Panc1 (cell line): ENCODE data around the gene PRR22. TPM values are rescaled to one million over a fixed set of nuclear protein-coding genes. Genes with fewer than 3 reads are reported as not detected.

Source experiments
- ATAC-seq: fragments of 200-7000 bp; cut with Tn5 transposase; 2 replicates; pipeline ENCODE4 v1.9.1; 2020; ENCODE audit warnings: mild to moderate bottlenecking, moderate library complexity
- BruUV-seq: library from RNA; stranded (reverse); fragments of 400-500 nt; replicated peaks from 2 replicates; lab custom pipeline; 2021; lab: Mats Ljungman, UMichigan
- CTCF ChIA-PET: fragments of 300-600 bp; sonication (Branson Sonifier 250); formaldehyde crosslinking; loops from one replicate; lab custom pipeline; 2022; ENCODE audit warnings: antibody characterized with exemption; lab: Charles Lee
- POLR2A ChIA-PET: fragments of 300-600 bp; sonication (Branson Sonifier 250); formaldehyde crosslinking; loops from one replicate; lab custom pipeline; 2022; ENCODE audit warnings: antibody characterized with exemption; lab: Charles Lee
- DNase-seq: peaks from one replicate; pipeline ENCODE4 v3.0.0-alpha.2; 2010; ENCODE audit warnings: low read depth, low spot score
- H3K27ac ChIP-seq: 2 replicates; pipeline ENCODE4 v1.5.1; 2011; ENCODE audit warnings: mild to moderate bottlenecking, low read length, inconsistent platforms
- H3K27me3 ChIP-seq: fragments of 200-500 bp; sonication (Bioruptor generic); 2 replicates; pipeline ENCODE4 v1.6.0; 2014; ENCODE audit warnings: low read length, inconsistent platforms; ENCODE audit not compliant: control insufficient read depth, insufficient read depth
- H3K36me3 ChIP-seq: fragments of 200-500 bp; sonication (Bioruptor generic); 2 replicates; pipeline ENCODE4 v1.5.1; 2014; ENCODE audit warnings: inconsistent platforms, mild to moderate bottlenecking, low read length, moderate library complexity; ENCODE audit not compliant: control insufficient read depth, insufficient read depth
- H3K4me1 ChIP-seq: 2 replicates; pipeline ENCODE4 v1.5.1; 2011; ENCODE audit warnings: inconsistent platforms, mild to moderate bottlenecking, low read length, moderate library complexity; ENCODE audit not compliant: control insufficient read depth, insufficient read depth
- H3K4me3 ChIP-seq, 2 experiments: 2 replicates each; pipeline ENCODE4 v1.5.1; 2011 to 2012; ENCODE audit warnings: low read depth in 2 of 2, low read length in 2 of 2, mild to moderate bottlenecking in 2 of 2, inconsistent platforms in 1 of 2, moderate library complexity in 1 of 2
- H3K9me3 ChIP-seq: fragments of 200-500 bp; sonication (Bioruptor generic); 2 replicates; pipeline ENCODE4 v1.5.1; 2014; ENCODE audit warnings: low read depth, mild to moderate bottlenecking, inconsistent platforms, low read length, moderate library complexity; ENCODE audit not compliant: control insufficient read depth, insufficient read depth
- POLR2AphosphoS5 ChIP-seq: IDR thresholded peaks from 2 replicates; pipeline ENCODE4 v1.6.1; 2012; ENCODE audit warnings: mild to moderate bottlenecking, low read depth, low read length, moderate library complexity
- SIN3A ChIP-seq: IDR thresholded peaks from 2 replicates; pipeline ENCODE4 v1.6.1; 2012; ENCODE audit warnings: low read depth, mild to moderate bottlenecking, low read length, moderate library complexity, borderline replicate concordance; ENCODE audit not compliant: insufficient read depth
- TCF7L2 ChIP-seq: IDR thresholded peaks from 2 replicates; pipeline ENCODE4 v1.6.1; 2011; ENCODE audit warnings: mild to moderate bottlenecking, low read depth, low read length, inconsistent platforms
- in situ Hi-C: cut with HindIII; loops from 2 replicates; pipeline ENCODE4 v1.10.0; 2016; ENCODE audit warnings: low sequenced_read_pairs, low pct_unique_long_range_greater_than_20kb
- intact Hi-C: fragments of 100-400 bp; cut with micrococcal nuclease; formaldehyde crosslinking; loops from one replicate; pipeline ENCODE4 v1.10.0; 2022; ENCODE audit not compliant: unreplicated experiment
- total RNA-seq: library from RNA; stranded (reverse); gene quantifications from one replicate; pipeline ENCODE4 v1.2.1, GENCODE V29; 2021; ENCODE audit not compliant: unreplicated experiment
- TF ChIP-seq, protein P1 (sequence below): fragments of 450-650 bp; IDR thresholded peaks from 2 replicates; pipeline ENCODE4 v1.5.1; 2017; ENCODE audit warnings: mild to moderate bottlenecking
- TF ChIP-seq, protein P2 (sequence below), 2 experiments: IDR thresholded peaks; 2 replicates each; pipeline ENCODE4 v1.6.1; 2011 to 2012; ENCODE audit warnings: low read depth in 2 of 2, control low read depth in 1 of 2, low read length in 1 of 2, mild to moderate bottlenecking in 1 of 2, moderate library complexity in 1 of 2; ENCODE audit not compliant: insufficient read depth in 1 of 2

The PRR22 gene
- total RNA-seq, 1 experiment from 2014 or later, result 5.9 TPM

DNA sequence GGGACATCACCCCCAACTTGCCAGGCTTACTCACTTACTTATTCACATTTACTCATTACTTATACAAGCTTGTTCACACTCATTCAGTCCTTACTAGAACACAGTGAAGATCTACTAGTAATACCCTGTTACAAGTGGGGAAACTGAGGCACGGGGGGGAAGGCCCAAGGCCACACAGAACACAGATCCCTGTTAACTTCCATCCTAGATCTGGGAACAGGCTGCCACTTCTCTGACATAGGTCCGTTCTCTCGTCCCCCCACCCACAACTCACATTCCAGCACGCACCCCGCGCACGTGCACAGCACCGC lies 18.9 kb upstream of the PRR22 start:
- ChIA-PET CTCF (interaction anchor here (0.5 to 1.3 kb wide), 10 partner anchors 9 to 716 kb away, joined by 3 to 6 read pairs (median 4); partner anchors contain the start of gene NDUFA11), POLR2A (no interaction called here)
- Histone ChIP-seq H3K4me3 (peak overlapping the region; percentile 30 to 54), H3K36me3 (no peaks in the 10 kb centered on the region), H3K27me3 (no peaks in the 10 kb centered on the region), H3K27ac (no peak overlapping the region), H3K9me3 (no peaks in the 10 kb centered on the region), H3K4me1 (peaks cover 4% of the 10 kb centered on the region)
- no peak for TF ChIP-seq SIN3A
- TF ChIP-seq, protein P1, sequence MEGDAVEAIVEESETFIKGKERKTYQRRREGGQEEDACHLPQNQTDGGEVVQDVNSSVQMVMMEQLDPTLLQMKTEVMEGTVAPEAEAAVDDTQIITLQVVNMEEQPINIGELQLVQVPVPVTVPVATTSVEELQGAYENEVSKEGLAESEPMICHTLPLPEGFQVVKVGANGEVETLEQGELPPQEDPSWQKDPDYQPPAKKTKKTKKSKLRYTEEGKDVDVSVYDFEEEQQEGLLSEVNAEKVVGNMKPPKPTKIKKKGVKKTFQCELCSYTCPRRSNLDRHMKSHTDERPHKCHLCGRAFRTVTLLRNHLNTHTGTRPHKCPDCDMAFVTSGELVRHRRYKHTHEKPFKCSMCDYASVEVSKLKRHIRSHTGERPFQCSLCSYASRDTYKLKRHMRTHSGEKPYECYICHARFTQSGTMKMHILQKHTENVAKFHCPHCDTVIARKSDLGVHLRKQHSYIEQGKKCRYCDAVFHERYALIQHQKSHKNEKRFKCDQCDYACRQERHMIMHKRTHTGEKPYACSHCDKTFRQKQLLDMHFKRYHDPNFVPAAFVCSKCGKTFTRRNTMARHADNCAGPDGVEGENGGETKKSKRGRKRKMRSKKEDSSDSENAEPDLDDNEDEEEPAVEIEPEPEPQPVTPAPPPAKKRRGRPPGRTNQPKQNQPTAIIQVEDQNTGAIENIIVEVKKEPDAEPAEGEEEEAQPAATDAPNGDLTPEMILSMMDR, result no peak
- TF ChIP-seq TCF7L2, result no peak
- no peak for TF ChIP-seq POLR2AphosphoS5
- TF ChIP-seq, protein P2, sequence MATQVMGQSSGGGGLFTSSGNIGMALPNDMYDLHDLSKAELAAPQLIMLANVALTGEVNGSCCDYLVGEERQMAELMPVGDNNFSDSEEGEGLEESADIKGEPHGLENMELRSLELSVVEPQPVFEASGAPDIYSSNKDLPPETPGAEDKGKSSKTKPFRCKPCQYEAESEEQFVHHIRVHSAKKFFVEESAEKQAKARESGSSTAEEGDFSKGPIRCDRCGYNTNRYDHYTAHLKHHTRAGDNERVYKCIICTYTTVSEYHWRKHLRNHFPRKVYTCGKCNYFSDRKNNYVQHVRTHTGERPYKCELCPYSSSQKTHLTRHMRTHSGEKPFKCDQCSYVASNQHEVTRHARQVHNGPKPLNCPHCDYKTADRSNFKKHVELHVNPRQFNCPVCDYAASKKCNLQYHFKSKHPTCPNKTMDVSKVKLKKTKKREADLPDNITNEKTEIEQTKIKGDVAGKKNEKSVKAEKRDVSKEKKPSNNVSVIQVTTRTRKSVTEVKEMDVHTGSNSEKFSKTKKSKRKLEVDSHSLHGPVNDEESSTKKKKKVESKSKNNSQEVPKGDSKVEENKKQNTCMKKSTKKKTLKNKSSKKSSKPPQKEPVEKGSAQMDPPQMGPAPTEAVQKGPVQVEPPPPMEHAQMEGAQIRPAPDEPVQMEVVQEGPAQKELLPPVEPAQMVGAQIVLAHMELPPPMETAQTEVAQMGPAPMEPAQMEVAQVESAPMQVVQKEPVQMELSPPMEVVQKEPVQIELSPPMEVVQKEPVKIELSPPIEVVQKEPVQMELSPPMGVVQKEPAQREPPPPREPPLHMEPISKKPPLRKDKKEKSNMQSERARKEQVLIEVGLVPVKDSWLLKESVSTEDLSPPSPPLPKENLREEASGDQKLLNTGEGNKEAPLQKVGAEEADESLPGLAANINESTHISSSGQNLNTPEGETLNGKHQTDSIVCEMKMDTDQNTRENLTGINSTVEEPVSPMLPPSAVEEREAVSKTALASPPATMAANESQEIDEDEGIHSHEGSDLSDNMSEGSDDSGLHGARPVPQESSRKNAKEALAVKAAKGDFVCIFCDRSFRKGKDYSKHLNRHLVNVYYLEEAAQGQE (IDR thresholded peaks at IDR 0.05; ENCODE audit: insufficient read depth in 1 of 2, low read depth in 2 of 2, low read length in 1 of 2), result no peak
- ATAC-seq, result no peak
- BruUV-seq, result no TSS peak
- DNase-seq, result no peak
- intact Hi-C loops (loop anchor here (10.0 kb wide), 1 partner anchor 91 kb away; no protein-coding TSS in a partner anchor), in situ Hi-C loops (no loop called here)

DNA sequence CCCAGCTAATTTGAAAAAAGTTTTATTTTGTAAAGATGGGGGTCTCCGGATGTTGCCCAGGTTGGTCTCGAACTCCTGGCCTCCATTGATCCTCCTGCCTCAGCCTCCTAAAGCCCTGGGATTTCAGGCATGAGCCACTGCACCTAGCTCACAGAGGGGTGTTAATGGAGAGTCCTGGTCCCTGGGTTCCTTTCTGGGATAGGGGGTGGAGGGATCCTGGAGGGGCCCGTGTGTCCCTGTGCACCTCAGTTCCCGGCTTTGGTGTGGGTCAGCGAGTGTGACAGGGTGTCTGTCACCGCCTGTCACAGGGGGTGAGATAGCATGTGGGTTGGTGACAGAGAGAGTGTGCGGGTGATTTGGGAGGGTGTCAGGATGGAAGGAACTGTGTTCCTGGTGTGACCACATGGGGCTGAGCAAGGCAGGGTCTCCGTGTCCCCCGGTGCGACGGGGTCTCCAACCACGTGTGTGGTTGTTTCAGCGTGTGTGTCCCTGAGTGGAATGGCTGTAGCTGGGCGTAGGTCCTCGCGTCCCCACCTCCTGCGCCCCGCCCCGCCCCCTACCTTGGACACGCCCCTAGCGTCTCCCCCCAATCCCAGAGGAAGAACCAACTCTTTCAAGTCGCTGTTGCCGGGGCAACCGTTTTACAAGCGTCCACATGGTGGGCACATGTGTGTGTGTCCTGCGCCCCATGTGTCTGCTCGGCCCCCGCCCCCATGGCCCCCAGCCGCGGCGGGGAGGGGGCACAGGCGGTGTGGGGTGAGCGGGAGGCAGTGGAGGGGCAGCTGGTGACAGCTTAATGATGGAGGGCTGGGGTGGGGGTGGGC lies 17.5 kb upstream of the PRR22 start:
- ChIA-PET CTCF (interaction anchor here (0.6 kb wide), 1 partner anchor 85 kb away, joined by 5 read pairs; no protein-coding TSS in a partner anchor), POLR2A (interaction anchor here (0.6 kb wide), 1 partner anchor 109 kb away, joined by 6 read pairs; no protein-coding TSS in a partner anchor)
- DNase-seq (no peak), ATAC-seq (no peak)
- BruUV-seq, result no TSS peak
- Histone ChIP-seq H3K27ac (no peak overlapping the region), H3K4me3 (no peak overlapping the region), H3K9me3 (no peaks in the 10 kb centered on the region), H3K27me3 (no peaks in the 10 kb centered on the region), H3K36me3 (no peaks in the 10 kb centered on the region), H3K4me1 (peaks cover 4% of the 10 kb centered on the region)
- no peak for TF ChIP-seq POLR2AphosphoS5
- TF ChIP-seq, protein P2 (IDR thresholded peaks at IDR 0.05; ENCODE audit: insufficient read depth in 1 of 2, low read depth in 2 of 2, low read length in 1 of 2), result no peak
- TF ChIP-seq TCF7L2, result no peak
- TF ChIP-seq, protein P1, result no peak
- no peak for TF ChIP-seq SIN3A
- intact Hi-C loops (loop anchor here (10.0 kb wide), 1 partner anchor 93 kb away; no protein-coding TSS in a partner anchor), in situ Hi-C loops (no loop called here)
